NCI-H2081 treated with DMSO at 0.1 percent for 48 hours (cell line): ENCODE data around the gene KCNAB1.
"Not testable (repeated sequence)": the region's sequence is repeated elsewhere in the genome, so short reads cannot be mapped to it uniquely, and the experiment has no call there.

ENCODE experiments used
- DNase-seq: peaks from one replicate; lab custom pipeline; 2025; lab: John Stamatoyannopoulos, UW

Gene KCNAB1

GRCh38 chr3:156539051-156539450 is 418.7 kb downstream of the KCNAB1 start:
- no peak for DNase-seq

GRCh38 chr3:156539802-156540201 is 419.4 kb downstream of the KCNAB1 start:
- no peak for DNase-seq

GRCh38 chr3:156542101-156543042 is 422.0 kb downstream of the KCNAB1 start:
- DNase-seq, result no peak

- DNase-seq, result no peak
These were observed 422.7 kb downstream of the KCNAB1 start for GRCh38 chr3:156543043-156543555.

- no peak for DNase-seq
These were observed 427.3 kb downstream of the KCNAB1 start for GRCh38 chr3:156547637-156548036.

GRCh38 chr3:156548041-156548687 is 427.8 kb downstream of the KCNAB1 start:
- no peak for DNase-seq

- DNase-seq, result no peak
These were observed 428.5 kb downstream of the KCNAB1 start for GRCh38 chr3:156548902-156549301.

- no peak for DNase-seq
These were observed 430.9 kb downstream of the KCNAB1 start for GRCh38 chr3:156551261-156551660.

- no peak for DNase-seq
These were observed 431.4 kb downstream of the KCNAB1 start for GRCh38 chr3:156551746-156552145.

GRCh38 chr3:156552973-156553372 is 432.6 kb downstream of the KCNAB1 start:
- no peak for DNase-seq

- no peak for DNase-seq
These were observed 433.5 kb downstream of the KCNAB1 start for GRCh38 chr3:156553705-156554356.

- no peak for DNase-seq
These were observed 434.1 kb downstream of the KCNAB1 start for GRCh38 chr3:156554515-156554841.

GRCh38 chr3:156554842-156555687 is 434.7 kb downstream of the KCNAB1 start, which contains the start of gene SSR3:
Gene SSR3 (minus strand): TSS chr3:156555117. CDS start chr3:156555089, 28 bp downstream.
- DNase-seq, result peak; percentile 97

GRCh38 chr3:156558389-156558788 is 438.0 kb downstream of the KCNAB1 start:
- DNase-seq, result no peak

- no peak for DNase-seq
These were observed 438.9 kb downstream of the KCNAB1 start for GRCh38 chr3:156559321-156559720.

GRCh38 chr3:156561533-156561932 is 441.2 kb downstream of the KCNAB1 start:
- DNase-seq, result no peak

GRCh38 chr3:156562486-156562885 is 442.1 kb downstream of the KCNAB1 start:
- not testable (repeated sequence) for DNase-seq

GRCh38 chr3:156563900-156564682 is 443.7 kb downstream of the KCNAB1 start:
- DNase-seq, result no peak

- not testable (repeated sequence) for DNase-seq
These were observed 448.6 kb downstream of the KCNAB1 start for GRCh38 chr3:156569016-156569415.

- not testable (repeated sequence) for DNase-seq
These were observed 449.5 kb downstream of the KCNAB1 start for GRCh38 chr3:156569881-156570280.

GRCh38 chr3:156575641-156576040 is 455.3 kb downstream of the KCNAB1 start:
- DNase-seq, result no peak
